ENCODE results near the gene MEMO1.
A peak's percentile ranks its signal among the peaks of the same experiment; 100 is the strongest.

Gene MEMO1

DNA sequence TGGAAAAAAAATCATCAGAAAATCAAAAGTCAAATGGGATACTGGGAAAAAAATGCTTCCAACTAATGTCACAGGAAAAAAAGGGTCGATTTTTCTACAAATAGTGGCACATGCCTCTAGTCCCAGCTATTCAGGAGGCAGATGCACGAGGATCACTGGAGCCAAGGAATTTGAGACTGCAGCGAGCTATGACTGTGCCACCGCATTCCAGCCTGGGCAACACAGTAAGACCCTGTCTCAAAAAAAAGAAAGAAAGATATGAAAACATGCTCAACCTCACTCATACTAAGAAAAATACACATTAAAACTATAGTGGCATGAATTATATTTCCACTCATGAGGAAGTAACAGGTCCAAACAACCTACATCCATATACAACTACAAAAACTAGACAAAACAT lies 17.9 kb downstream of the MEMO1 start:
- DNase-seq, result no peak
- H3K27ac ChIP-seq, result no peak overlapping the region
- H3K4me3 ChIP-seq (ENCODE audit: low read depth, low read length), result no peak overlapping the region
- in situ Hi-C loops (cut with HindIII; ENCODE audit: low pct_ligation_motif_present, low sequenced_read_pairs), result no loop called here
- TF ChIP-seq, protein P1, sequence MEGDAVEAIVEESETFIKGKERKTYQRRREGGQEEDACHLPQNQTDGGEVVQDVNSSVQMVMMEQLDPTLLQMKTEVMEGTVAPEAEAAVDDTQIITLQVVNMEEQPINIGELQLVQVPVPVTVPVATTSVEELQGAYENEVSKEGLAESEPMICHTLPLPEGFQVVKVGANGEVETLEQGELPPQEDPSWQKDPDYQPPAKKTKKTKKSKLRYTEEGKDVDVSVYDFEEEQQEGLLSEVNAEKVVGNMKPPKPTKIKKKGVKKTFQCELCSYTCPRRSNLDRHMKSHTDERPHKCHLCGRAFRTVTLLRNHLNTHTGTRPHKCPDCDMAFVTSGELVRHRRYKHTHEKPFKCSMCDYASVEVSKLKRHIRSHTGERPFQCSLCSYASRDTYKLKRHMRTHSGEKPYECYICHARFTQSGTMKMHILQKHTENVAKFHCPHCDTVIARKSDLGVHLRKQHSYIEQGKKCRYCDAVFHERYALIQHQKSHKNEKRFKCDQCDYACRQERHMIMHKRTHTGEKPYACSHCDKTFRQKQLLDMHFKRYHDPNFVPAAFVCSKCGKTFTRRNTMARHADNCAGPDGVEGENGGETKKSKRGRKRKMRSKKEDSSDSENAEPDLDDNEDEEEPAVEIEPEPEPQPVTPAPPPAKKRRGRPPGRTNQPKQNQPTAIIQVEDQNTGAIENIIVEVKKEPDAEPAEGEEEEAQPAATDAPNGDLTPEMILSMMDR (IDR thresholded peaks at IDR 0.05; ENCODE audit: low read depth, low read length, missing control alignments), result no peak
- no peaks in the 10 kb centered on the region for H3K36me3 ChIP-seq (replicated peaks)
- H3K27me3 ChIP-seq (replicated peaks), result no peaks in the 10 kb centered on the region

DNA sequence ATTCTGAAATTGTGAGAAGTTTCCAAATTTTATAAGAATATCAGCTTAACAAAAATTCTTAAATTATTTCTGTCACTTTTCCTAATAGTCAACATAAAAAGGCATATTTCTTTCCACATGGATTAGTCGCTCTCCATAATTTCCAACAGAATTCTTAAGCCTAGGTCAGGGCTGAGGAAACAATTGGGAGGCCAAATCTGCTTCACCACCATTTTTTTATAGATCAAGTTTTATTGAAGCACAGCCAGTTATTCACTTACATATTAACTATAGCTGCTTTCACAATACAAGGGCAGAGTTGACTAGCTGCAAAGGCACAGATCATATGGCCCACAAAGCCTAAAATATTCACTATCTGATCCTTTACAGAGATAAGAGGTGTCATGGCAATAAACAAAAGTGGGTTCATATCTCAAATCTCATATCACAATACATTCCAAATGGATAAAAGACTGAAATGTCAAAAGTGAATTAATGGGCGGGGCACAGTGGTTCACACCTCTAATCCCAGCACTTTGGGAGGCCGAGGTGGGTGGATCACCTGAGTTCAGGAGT lies 18.7 kb downstream of the MEMO1 start:
- in situ Hi-C loops (cut with HindIII; ENCODE audit: low pct_ligation_motif_present, low sequenced_read_pairs), result no loop called here

GRCh38 chr2:31989946-31990345 lies 20.9 kb downstream of the MEMO1 start:
- H3K36me3 ChIP-seq (replicated peaks), result no peaks in the 10 kb centered on the region
- in situ Hi-C loops (cut with HindIII; ENCODE audit: low pct_ligation_motif_present, low sequenced_read_pairs), result no loop called here
- H3K4me3 ChIP-seq (ENCODE audit: low read depth, low read length), result no peak overlapping the region
- H3K27ac ChIP-seq, result no peak overlapping the region
- DNase-seq, result no peak
- TF ChIP-seq, protein P1 (IDR thresholded peaks at IDR 0.05; ENCODE audit: low read depth, low read length, missing control alignments), result no peak
- no peaks in the 10 kb centered on the region for H3K27me3 ChIP-seq (replicated peaks)

More for the DNA sequence above, 18.7 kb downstream of the MEMO1 start:
- Histone ChIP-seq H3K27ac (no peak overlapping the region), H3K36me3 (replicated peaks) (no peaks in the 10 kb centered on the region), H3K4me3 (ENCODE audit: low read depth, low read length) (no peak overlapping the region), H3K27me3 (replicated peaks) (no peaks in the 10 kb centered on the region)
- TF ChIP-seq, protein P1 (IDR thresholded peaks at IDR 0.05; ENCODE audit: low read depth, low read length, missing control alignments), result no peak
- DNase-seq, result no peak

DNA sequence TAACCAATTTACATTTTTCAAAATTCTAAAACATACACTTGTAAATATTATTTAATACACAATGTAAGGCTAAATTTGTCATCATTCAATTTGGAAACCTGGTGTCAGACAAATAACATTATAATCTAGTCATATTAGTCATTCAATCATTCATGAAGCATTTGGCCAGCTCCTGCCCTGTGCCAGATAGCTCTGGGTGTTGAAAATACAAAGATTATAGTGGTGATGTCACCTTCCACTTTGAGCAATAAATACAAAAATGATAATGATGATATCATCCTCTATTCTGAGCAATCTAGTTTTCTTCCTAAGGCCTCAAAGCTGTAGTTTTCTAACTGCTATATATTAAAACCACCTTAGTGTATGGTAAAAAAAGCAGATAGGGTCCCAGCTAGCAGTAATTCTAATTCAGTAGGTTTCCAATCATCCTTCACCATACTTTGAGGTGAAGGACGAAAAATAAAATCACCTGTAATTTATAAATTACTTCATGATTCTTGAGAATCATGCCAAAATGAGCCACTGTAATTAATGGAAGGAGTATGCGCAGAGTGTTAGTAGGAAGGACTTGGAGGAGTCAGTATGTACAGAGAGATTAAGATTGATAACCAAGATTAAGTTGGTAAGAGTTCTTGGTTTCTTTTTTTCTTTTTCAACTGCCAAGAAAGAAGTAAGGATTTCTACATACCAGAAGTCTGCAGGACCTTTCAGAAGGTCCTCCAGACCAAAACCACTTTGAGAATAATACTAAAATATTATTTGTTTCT lies 23.2 kb downstream of the MEMO1 start:
- Histone ChIP-seq H3K27ac (peak overlapping the region; percentile 4), H3K27me3 (replicated peaks) (no peaks in the 10 kb centered on the region), H3K4me3 (ENCODE audit: low read depth, low read length) (no peak overlapping the region), H3K36me3 (replicated peaks) (no peaks in the 10 kb centered on the region)
- DNase-seq, result peak; percentile 81
- in situ Hi-C loops (cut with HindIII; ENCODE audit: low pct_ligation_motif_present, low sequenced_read_pairs), result no loop called here
- TF ChIP-seq, protein P1 (IDR thresholded peaks at IDR 0.05; ENCODE audit: low read depth, low read length, missing control alignments), result no peak

GRCh38 chr2:31986906-31987305 lies 23.9 kb downstream of the MEMO1 start:
- Histone ChIP-seq H3K27ac (no peak overlapping the region), H3K4me3 (ENCODE audit: low read depth, low read length) (no peak overlapping the region), H3K27me3 (replicated peaks) (no peaks in the 10 kb centered on the region), H3K36me3 (replicated peaks) (no peaks in the 10 kb centered on the region)
- DNase-seq, result no peak
- in situ Hi-C loops (cut with HindIII; ENCODE audit: low pct_ligation_motif_present, low sequenced_read_pairs), result no loop called here
- TF ChIP-seq, protein P1 (IDR thresholded peaks at IDR 0.05; ENCODE audit: low read depth, low read length, missing control alignments), result no peak

Data from brain microvascular endothelial cell (primary cell).